Diencephalon (tissue), 1 donor: Measurements from ENCODE around the gene NSUN3. TPM values are rescaled to one million over a fixed set of nuclear protein-coding genes. Genes with fewer than 3 reads are reported as not detected.

Experiments
- total RNA-seq: library from RNA; depleted of rRNA; stranded (reverse); fragments of >200 nt; gene quantifications from one replicate; pipeline ENCODE4 v1.2.3, GENCODE V29; 2014

NSUN3 gene
- 30.4 TPM for total RNA-seq

GRCh38 chr3:94062513-94063404, at the start of gene NSUN3, which contains the start of gene DHFR2:
TSS of gene NSUN3 (plus strand) at chr3:94063061. CDS start at chr3:94063127, 66 bp downstream.
TSS of gene DHFR2 (minus strand) at chr3:94062916. CDS start at chr3:94061511, 1,405 bp downstream.

GRCh38 chr3:94028093-94028837, 34.6 kb upstream of the NSUN3 start, which contains the start of gene STX19:
TSS of gene STX19 (minus strand) at chr3:94028597. CDS start at chr3:94015269, 13,328 bp downstream.

Other genes with a start within 250 kb of the NSUN3 start
- 17.8 TPM for gene PROS1, start 89.2 kb upstream of the NSUN3 start, total RNA-seq
- 17.5 TPM for gene ARL13B, start 82.9 kb upstream of the NSUN3 start, total RNA-seq
- gene STX19, start 34.5 kb upstream of the NSUN3 start, total RNA-seq, result not detected
- gene DHFR2, start 145 bp upstream of the NSUN3 start, total RNA-seq, result 7.6 TPM